GM18520 (cell line): ENCODE measurements around the gene ASGR1.
"Not testable (repeated sequence)": the region's sequence is repeated elsewhere in the genome, so short reads cannot be mapped to it uniquely, and the experiment has no call there.

Experiments used
- ATAC-seq: cut with Tn5 transposase; IDR thresholded peaks from one replicate; pipeline ENCODE4 v1.9.1; 2021; ENCODE audit not compliant: unreplicated experiment

Gene ASGR1

DNA sequence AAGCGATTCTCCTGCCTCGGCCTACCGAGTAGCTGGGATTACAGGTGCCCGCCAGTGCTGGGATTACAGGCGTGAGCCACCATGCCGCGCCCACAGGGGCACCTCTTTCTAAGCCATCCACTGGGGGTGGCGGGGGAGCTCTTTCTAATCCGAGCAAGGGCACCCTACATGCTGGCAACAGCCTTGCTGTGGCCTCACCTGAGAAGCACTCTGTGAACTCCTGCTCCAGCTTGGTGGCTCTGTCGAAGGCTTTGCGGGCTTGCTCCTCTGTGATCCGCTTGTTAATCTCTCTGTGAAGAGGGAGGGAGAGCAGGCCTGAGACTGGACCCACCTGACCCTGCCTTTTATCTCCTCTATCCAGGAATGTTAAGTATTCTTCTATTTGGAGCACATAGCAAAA, 11.9 kb upstream of the ASGR1 start:
- no peak for ATAC-seq

GRCh38 chr17:7190276-7190917, 11.2 kb upstream of the ASGR1 start:
- ATAC-seq: no peak

GRCh38 chr17:7186241-7186640, 7.1 kb upstream of the ASGR1 start:
- ATAC-seq: no peak

DNA sequence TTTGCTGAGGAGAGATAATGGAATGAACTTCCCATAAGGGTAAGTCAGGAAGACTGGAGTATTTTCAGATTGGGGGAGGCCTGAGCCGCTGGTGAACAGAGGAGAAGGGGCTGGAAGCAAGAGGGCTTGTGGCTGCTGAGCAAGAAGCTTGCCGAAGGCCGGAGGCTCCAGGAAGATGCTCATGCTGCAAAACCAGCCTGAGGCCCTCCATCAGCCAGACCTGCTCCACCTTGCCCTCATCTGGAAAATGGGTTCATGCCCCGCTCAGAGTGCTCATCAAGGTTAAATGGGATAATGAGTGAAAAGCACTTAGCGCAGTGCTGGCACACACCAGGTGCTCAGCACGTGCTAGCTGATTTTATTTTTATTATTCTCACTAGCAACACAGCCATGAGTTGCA, 5.5 kb upstream of the ASGR1 start:
- ATAC-seq: no peak

DNA sequence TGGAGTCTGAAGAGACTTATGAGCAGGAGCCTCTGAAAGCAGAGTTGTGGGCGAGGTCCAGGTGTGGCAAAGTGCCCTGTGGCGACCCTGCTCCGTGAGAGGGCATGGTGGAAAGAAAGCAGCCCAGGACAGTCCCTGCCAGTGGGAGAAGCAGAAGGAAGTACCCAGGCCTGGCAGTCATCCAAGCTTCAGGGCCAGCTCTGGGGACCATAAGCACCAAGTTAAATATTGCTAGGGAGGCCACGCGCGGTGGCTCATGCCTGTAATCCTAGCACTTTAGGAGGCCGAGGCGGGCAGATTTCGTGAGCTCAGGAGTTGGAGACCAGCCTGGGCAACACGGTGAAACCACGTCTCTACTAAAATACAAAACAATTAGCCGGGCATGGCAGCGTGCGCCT, 4.9 kb upstream of the ASGR1 start:
- no peak for ATAC-seq

DNA sequence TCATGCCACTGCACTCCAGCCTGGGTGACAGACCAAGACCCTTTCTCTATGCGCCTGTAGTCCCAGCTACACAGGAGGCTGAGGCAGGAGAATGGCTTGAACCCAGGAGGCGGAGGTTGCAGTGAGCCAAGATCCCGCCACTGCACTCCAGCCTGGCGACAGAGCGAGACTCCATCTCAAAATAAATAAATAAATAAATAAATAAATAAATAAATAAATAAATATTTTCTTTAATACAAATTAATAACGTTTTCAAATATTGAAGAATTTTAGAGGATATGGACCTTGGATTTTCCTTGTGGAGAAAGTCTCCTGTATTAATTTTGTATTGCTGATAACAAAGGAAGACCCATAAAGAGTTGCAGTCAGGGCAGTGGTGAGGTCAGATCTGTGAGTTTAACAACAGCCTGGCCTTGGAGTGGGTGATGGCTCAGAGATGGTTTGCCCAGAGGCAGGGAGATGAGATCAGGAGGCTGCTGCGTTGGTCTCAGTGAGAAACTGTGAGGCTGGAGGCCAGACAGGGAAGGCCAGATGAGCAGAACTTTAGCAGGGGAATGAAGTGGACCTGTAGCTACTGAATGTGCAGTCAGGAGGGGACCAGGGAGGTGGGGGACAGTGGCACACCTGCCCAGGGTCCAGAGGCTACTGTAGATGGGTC, 4.4 kb upstream of the ASGR1 start:
- no peak for ATAC-seq

DNA sequence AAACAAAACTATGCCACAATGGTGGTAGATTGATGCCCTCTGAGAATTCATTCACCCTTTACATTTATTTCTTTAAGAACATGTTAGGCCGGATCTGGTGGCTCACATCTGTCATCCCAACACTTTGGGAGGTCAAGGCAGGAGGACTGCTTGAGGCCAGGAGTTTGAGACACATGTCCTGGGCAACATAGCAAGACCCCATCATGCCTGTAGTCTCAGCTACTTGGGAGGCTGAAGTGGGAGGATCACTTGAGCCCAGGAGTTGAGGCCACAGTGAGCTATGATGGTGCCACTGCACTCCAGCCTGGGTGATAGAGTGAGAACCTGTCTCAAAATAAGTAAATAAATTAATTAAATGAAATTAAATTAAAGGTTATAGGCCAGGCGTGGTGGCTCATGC, 2.9 kb upstream of the ASGR1 start:
- not testable (repeated sequence) for ATAC-seq

GRCh38 chr17:7178973-7179316, 225 bp downstream of the ASGR1 start:
- ATAC-seq: no peak

- no peak for ATAC-seq
Observed at GRCh38 chr17:7177954-7178477, 1.2 kb downstream of the ASGR1 start.

DNA sequence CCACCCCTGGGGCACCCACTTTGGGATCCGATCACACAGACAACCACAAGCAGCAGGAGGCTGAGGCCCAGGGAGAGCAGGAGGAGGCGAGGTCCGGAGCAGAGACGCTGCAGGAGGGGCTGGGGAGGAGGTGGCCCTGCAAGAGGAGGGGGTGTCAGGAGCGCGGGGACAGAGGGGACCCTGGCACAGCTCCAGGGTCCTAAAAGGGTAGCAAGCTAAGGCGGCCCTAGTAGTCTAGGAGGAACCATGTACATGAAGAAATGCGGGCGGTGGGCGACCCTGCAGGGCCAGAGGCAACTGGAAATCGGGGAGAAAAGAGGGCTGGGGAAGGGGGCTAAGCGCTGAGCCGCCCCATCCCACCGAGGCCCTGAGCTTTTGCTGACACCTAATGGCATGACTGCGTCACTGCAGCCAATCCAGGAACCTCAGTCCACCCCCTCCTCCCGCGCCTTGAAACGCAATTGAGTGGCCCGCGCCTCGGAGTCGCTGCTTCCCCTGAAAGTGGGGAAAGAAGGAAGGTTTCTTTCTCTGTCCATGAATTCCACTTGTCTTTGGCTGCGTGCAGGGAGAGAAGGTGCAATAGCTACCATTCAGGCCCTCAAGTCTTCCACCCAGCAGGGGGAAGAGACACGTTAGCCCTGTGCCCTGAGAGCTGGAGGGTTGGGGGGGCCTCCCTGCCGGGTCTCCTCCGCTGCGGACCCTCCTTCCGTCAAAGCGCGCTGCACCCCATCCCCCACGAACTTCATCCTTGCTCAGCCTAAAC, 1.8 kb downstream of the ASGR1 start:
- no peak for ATAC-seq

DNA sequence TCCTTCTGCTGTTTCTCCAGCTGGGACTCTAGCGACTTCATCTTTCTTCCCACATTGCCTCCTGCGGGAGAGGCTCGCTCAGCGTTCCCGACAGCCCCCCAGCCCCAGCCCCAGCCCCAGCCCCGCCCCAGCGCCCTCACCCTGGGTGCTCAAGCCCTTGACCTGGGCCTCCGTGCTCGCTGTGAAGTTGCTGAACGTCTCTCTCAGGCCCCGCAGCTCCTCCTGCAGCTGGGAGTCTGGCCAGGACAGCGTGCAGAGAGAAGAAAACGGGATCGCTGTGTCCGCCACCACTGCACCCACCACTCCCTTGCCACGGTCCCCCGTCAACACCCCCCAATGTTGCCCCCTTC, 2.4 kb downstream of the ASGR1 start:
- no peak for ATAC-seq

- ATAC-seq: no peak
Observed at GRCh38 chr17:7176107-7176840, 2.9 kb downstream of the ASGR1 start.

- no peak for ATAC-seq
Observed at GRCh38 chr17:7175330-7175733, 3.8 kb downstream of the ASGR1 start.

GRCh38 chr17:7174603-7175326, 4.4 kb downstream of the ASGR1 start:
- ATAC-seq: no peak

GRCh38 chr17:7173687-7174602, 5.2 kb downstream of the ASGR1 start:
- ATAC-seq: no peak

DNA sequence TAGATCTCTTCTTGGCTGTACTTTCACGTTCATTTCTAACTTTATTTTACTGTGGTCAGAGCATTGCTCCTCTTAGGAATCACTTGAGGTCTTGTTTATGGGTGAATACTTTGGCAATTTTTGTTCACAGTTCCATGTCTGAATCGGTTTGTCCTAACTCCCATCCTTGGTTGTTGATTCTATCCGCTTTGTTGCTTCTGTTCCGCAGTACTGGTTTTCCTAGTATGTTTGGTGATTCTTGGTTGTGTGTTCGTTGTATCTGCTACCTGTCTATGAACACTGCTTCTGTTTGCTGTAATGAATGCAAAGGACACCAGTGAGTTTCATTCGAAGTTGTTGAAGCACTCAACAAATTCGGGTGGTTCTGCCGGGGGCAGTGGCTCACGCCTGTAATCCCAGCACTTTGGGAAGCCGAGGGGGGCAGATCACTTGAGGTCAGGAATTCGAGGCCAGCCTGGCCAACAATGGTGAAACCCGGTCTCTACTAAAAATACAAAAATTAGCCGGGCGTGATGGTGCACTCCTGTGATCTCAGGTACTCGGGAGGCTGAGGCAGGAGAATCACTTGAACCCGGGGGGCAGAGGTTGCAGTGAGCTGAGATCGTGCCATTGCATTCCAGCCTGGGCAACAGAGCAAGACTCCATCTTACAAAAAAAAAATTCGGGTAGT, 6.5 kb downstream of the ASGR1 start:
- not testable (repeated sequence) for ATAC-seq

DNA sequence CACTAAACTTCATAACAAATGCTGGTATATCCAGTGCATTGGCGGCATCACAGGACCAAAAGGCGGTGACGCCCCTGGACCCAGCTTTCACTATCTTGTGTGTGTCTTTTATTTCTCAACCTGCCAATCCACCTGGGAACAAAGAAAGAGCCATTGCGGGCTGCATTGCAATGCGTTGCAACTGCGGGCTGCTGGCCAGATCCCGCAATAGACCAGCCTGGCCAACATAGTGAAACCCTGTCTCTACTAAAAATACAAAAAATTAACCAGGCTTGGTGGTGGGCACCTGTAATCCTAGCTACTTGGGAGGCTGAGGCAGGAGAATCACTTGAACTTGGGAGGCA, 9.6 kb downstream of the ASGR1 start:
- not testable (repeated sequence) for ATAC-seq

GRCh38 chr17:7168841-7169564, 10.2 kb downstream of the ASGR1 start:
- not testable (repeated sequence) for ATAC-seq

DNA sequence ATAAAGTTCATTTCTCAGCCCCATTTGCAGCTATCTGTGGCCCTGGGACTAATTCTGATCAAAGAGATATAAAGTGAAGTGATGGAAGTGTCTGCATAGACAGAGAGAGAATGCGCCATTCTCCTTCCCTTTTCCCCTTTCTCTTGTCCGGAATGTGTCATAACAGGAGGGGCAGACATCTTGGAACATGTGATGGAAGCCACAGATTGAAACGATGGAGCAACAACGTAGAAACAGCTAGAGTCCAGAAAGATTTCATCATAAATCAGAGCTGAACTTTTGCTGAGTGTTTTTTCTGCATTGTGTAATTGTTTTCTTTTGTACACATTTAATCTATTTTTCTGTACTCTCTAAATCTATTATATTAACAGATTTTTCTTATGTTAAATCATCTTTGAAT, 11.3 kb downstream of the ASGR1 start:
- ATAC-seq: no peak
